ENCODE results near the gene RECK.

The RECK gene

GRCh38 chr9:36037549-36038122 lies 923 bp downstream of the RECK start:
- Histone ChIP-seq H3K9ac (ENCODE audit: low read depth, low read length, poor library complexity, severe bottlenecking) (peak overlapping the region; percentile 80), H4K20me1 (ENCODE audit: insufficient read depth, low read length, poor library complexity, severe bottlenecking) (peaks cover 21% of the 10 kb centered on the region), H2AFZ (ENCODE audit: low read length) (peak overlapping the region; percentile 97), H3K79me2 (ENCODE audit: insufficient read depth, low read length) (peaks cover 49% of the 10 kb centered on the region), H3K36me3 (ENCODE audit: insufficient read depth, low read length) (no peaks in the 10 kb centered on the region), H3K4me3 (ENCODE audit: low read length, poor library complexity, severe bottlenecking) (peak overlapping the region; percentile 92), H3K9me2 (replicated peaks; ENCODE audit: low read depth, low read length) (no peaks in the 10 kb centered on the region), H3F3A (ENCODE audit: low read depth) (peaks cover 22% of the 10 kb centered on the region), H3K4me1 (ENCODE audit: insufficient read depth, low read length, poor library complexity, severe bottlenecking) (peaks cover 51% of the 10 kb centered on the region), H3K27me3 (ENCODE audit: insufficient read depth, low read length, poor library complexity, severe bottlenecking) (no peaks in the 10 kb centered on the region), H3K4me2 (ENCODE audit: low read depth, low read length, poor library complexity, severe bottlenecking) (peak overlapping the region; percentile 73), H3K9me3 (ENCODE audit: insufficient read depth, low read depth, low read length) (no peaks in the 10 kb centered on the region)
- TF ChIP-seq CTCF (conservative IDR thresholded peaks at IDR 0.05; ENCODE audit: low read length) = no peak

GRCh38 chr9:36039121-36039520 lies 2.4 kb downstream of the RECK start:
- peak overlapping the region; percentile 73 for H3K4me2 ChIP-seq (ENCODE audit: low read depth, low read length, poor library complexity, severe bottlenecking)
- peak overlapping the region; percentile 92 for H3K4me3 ChIP-seq (ENCODE audit: low read length, poor library complexity, severe bottlenecking)
- H3K9me2 ChIP-seq (replicated peaks; ENCODE audit: low read depth, low read length) = no peaks in the 10 kb centered on the region
- no peak for TF ChIP-seq CTCF (conservative IDR thresholded peaks at IDR 0.05; ENCODE audit: low read length)
- TF ChIP-seq EZH2phosphoT487 (IDR thresholded peaks at IDR 0.05; ENCODE audit: borderline replicate concordance) = no peak
- H4K20me1 ChIP-seq (ENCODE audit: insufficient read depth, low read length, poor library complexity, severe bottlenecking) = peaks cover 24% of the 10 kb centered on the region
- H3K9ac ChIP-seq (ENCODE audit: low read depth, low read length, poor library complexity, severe bottlenecking) = peak overlapping the region; percentile 80
- H3K9me3 ChIP-seq (ENCODE audit: insufficient read depth, low read depth, low read length) = no peaks in the 10 kb centered on the region
- H3K36me3 ChIP-seq (ENCODE audit: insufficient read depth, low read length) = no peaks in the 10 kb centered on the region
- no peaks in the 10 kb centered on the region for H3K27me3 ChIP-seq (ENCODE audit: insufficient read depth, low read length, poor library complexity, severe bottlenecking)
- peaks cover 22% of the 10 kb centered on the region for H3F3A ChIP-seq (ENCODE audit: low read depth)
- H3K4me1 ChIP-seq (ENCODE audit: insufficient read depth, low read length, poor library complexity, severe bottlenecking) = peaks cover 55% of the 10 kb centered on the region
- peaks cover 62% of the 10 kb centered on the region for H3K79me2 ChIP-seq (ENCODE audit: insufficient read depth, low read length)
- no peak overlapping the region for H2AFZ ChIP-seq (ENCODE audit: low read length)

DNA sequence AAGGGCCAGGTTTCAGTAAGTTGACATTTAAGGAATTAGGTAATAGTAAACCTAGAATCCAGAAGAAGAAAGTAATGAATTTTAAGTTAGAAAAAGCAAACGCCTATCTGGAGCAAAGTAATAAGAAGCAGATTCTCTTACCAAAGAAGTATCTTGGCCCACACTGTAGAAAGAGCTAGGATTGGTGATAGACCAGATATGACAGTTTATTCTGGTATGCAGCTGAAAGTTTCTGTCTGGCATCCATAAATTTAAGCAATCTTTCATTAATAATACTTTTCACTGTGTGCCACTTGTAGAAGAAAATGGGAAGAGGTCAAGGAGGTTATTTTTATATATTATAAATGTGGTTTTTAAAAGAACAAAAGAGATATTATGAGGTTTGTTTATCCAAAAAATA lies 3.0 kb downstream of the RECK start:
- TF ChIP-seq CTCF (conservative IDR thresholded peaks at IDR 0.05; ENCODE audit: low read length) = no peak
- Histone ChIP-seq H3K4me1 (ENCODE audit: insufficient read depth, low read length, poor library complexity, severe bottlenecking) (peaks cover 61% of the 10 kb centered on the region), H3K9me3 (ENCODE audit: insufficient read depth, low read depth, low read length) (no peaks in the 10 kb centered on the region), H3K9me2 (replicated peaks; ENCODE audit: low read depth, low read length) (no peaks in the 10 kb centered on the region), H3F3A (ENCODE audit: low read depth) (peaks cover 22% of the 10 kb centered on the region), H3K79me2 (ENCODE audit: insufficient read depth, low read length) (peaks cover 68% of the 10 kb centered on the region), H2AFZ (ENCODE audit: low read length) (no peak overlapping the region), H3K9ac (ENCODE audit: low read depth, low read length, poor library complexity, severe bottlenecking) (peak overlapping the region; percentile 80), H3K27me3 (ENCODE audit: insufficient read depth, low read length, poor library complexity, severe bottlenecking) (no peaks in the 10 kb centered on the region), H3K4me2 (ENCODE audit: low read depth, low read length, poor library complexity, severe bottlenecking) (peak overlapping the region; percentile 73), H4K20me1 (ENCODE audit: insufficient read depth, low read length, poor library complexity, severe bottlenecking) (peaks cover 29% of the 10 kb centered on the region), H3K36me3 (ENCODE audit: insufficient read depth, low read length) (no peaks in the 10 kb centered on the region), H3K4me3 (ENCODE audit: low read length, poor library complexity, severe bottlenecking) (peak overlapping the region; percentile 92)
